Activated CD4-positive, alpha-beta T cell treated with anti-CD3 and anti-CD28 coated beads, Interleukin-2, amount 10 ng/mL, durations not matched to agents 24 days and 14 days (primary cell): ENCODE data around the gene PLPPR5. TPM values are rescaled to one million over a fixed set of nuclear protein-coding genes. Genes with fewer than 3 reads are reported as not detected.
A peak's percentile ranks its signal among the peaks of the same experiment; 100 is the strongest.
"Not testable (repeated sequence)": the region's sequence is repeated elsewhere in the genome, so short reads cannot be mapped to it uniquely, and the experiment has no call there.

ENCODE experiments used
- DNase-seq: peaks from one replicate; pipeline ENCODE4 v3.0.0; 2022
- H3K27ac Mint-ChIP-seq: one replicate; pipeline ENCODE4 v1.8.0; 2022; ENCODE audit warnings: mild to moderate bottlenecking, mixed read lengths
- H3K27me3 Mint-ChIP-seq: one replicate; pipeline ENCODE4 v1.8.0; 2022; ENCODE audit warnings: mixed read lengths
- H3K36me3 Mint-ChIP-seq: one replicate; pipeline ENCODE4 v1.8.0; 2022; ENCODE audit warnings: low read depth, mild to moderate bottlenecking, mixed read lengths
- H3K4me1 Mint-ChIP-seq: one replicate; pipeline ENCODE4 v1.8.0; 2021; ENCODE audit warnings: mixed read lengths
- H3K4me3 Mint-ChIP-seq: one replicate; pipeline ENCODE4 v1.8.0; 2022; ENCODE audit warnings: mild to moderate bottlenecking, moderate library complexity, mixed read lengths
- H3K9me3 Mint-ChIP-seq: one replicate; pipeline ENCODE4 v1.8.0; 2021; ENCODE audit warnings: mixed read lengths
- intact Hi-C: fragments of 100-400 bp; cut with micrococcal nuclease; formaldehyde crosslinking; loops from one replicate; pipeline ENCODE4 v1.15.1; 2023
- total RNA-seq: library from RNA; stranded (reverse); gene quantifications from 2 replicates; pipeline ENCODE4 v1.2.3, GENCODE V29; 2022

PLPPR5 gene
- total RNA-seq, 1 donor from 2014 or later: not detected

DNA sequence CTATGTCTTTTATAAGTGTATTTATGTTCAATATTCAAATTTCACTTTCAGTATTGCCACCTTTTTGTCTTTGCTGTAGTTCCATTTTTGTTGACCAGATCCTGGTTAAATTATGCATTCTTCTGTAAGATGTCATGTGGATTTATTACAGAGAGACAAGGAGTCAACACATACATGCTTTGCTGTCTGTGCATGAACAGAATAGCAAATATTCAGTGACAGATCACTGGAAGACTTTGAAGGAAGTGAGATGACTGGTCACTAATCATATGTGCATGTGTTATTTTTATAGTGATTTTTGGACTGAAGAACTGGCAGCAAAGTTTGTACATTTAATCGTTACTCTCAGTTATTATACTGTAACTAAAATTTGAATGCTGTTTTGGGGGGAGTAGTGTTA is 117.2 kb downstream of the PLPPR5 start:
- H3K9me3 Mint-ChIP-seq: no peaks in the 10 kb centered on the region
- DNase-seq: no peak
- H3K4me1 Mint-ChIP-seq: no peaks in the 10 kb centered on the region
- H3K36me3 Mint-ChIP-seq: no peaks in the 10 kb centered on the region
- no peaks in the 10 kb centered on the region for H3K27me3 Mint-ChIP-seq
- H3K27ac Mint-ChIP-seq: no peak overlapping the region
- no peak overlapping the region for H3K4me3 Mint-ChIP-seq
- intact Hi-C loops: no loop called here

DNA sequence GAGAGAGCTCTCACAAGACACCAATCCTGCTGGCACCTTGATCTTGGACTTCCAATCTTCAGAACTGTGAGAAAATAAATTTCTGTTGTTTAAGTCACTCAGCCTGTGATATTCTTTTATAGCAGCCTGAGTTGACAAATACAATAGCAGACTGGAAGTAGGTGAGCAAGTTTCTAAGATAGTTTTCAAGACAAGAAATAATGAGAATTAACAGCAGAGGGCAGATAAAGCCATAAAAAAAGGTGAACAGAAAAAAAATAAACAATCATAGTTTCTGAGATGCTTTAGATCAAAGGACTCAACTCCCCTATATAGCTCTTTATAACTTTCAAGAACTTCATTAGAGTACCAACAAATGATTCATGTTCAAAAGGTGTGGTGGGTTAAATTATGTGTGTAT is 119.8 kb downstream of the PLPPR5 start:
- H3K27ac Mint-ChIP-seq: no peak overlapping the region

GRCh38 chr1:98881901-98882300 is 122.8 kb downstream of the PLPPR5 start:
- intact Hi-C loops: no loop called here
- Mint-ChIP-seq H3K4me1 (no peaks in the 10 kb centered on the region), H3K9me3 (peaks cover 23% of the 10 kb centered on the region), H3K27ac (no peak overlapping the region), H3K27me3 (peaks cover 2% of the 10 kb centered on the region), H3K36me3 (no peaks in the 10 kb centered on the region), H3K4me3 (no peak overlapping the region)
- no peak for DNase-seq

More for the DNA sequence above, 119.8 kb downstream of the PLPPR5 start:
- Mint-ChIP-seq H3K9me3 (peaks cover 6% of the 10 kb centered on the region), H3K27me3 (peaks cover 2% of the 10 kb centered on the region), H3K4me3 (no peak overlapping the region), H3K4me1 (no peaks in the 10 kb centered on the region), H3K36me3 (no peaks in the 10 kb centered on the region)
- intact Hi-C loops: no loop called here
- DNase-seq: no peak

DNA sequence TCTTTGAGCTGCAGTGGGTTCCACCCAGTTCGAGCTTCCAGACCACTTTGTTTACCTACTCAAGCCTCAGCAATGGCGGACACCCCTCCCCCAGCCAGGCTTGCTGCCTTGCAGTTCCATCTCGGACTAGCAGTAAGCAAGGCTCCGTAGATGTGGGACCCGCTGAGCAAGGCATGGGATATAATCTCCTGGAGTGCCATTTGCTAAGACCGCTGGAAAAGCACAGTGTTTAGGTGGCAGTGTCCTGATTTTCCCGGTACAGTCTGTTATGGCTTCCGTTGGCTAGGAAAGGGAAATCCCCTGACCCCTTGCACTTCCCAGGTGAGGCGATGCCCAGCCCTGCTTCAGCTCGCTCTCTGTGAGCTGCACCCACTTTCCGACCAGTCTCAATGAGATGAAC is 123.4 kb downstream of the PLPPR5 start:
- H3K36me3 Mint-ChIP-seq, H3K27ac Mint-ChIP-seq, intact Hi-C loops, H3K4me1 Mint-ChIP-seq, H3K27me3 Mint-ChIP-seq, DNase-seq, H3K4me3 Mint-ChIP-seq: not testable (repeated sequence)
- H3K9me3 Mint-ChIP-seq: peaks cover 26% of the 10 kb centered on the region

DNA sequence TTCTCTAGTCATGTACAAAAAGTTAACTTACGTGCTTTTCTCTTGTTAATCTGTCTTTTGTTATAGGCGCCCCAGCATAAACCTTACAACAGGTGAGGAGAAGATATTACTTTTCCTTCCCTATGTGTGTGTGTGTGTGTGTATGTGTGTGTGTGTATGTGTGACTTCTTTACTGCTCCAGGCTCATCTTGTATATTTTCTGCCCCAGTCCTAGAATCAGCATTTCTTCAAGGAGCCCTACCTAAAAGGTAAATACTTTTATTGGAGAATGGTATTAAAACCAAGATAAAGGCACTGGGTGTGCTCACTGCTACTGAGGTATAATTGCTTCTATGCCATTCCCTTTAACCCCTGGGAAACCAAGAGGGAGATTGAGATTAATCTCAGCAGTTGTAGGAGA is 129.8 kb downstream of the PLPPR5 start:
- H3K4me3 Mint-ChIP-seq: no peak overlapping the region
- no peak for DNase-seq
- peaks cover 15% of the 10 kb centered on the region for H3K36me3 Mint-ChIP-seq
- H3K9me3 Mint-ChIP-seq: peaks cover 43% of the 10 kb centered on the region
- peaks cover 21% of the 10 kb centered on the region for H3K4me1 Mint-ChIP-seq
- H3K27ac Mint-ChIP-seq: no peak overlapping the region
- intact Hi-C loops: no loop called here
- H3K27me3 Mint-ChIP-seq: peaks cover under 1% of the 10 kb centered on the region

- H3K27ac Mint-ChIP-seq: peak overlapping the region; percentile 92
Observed at GRCh38 chr1:98870959-98871903, 133.4 kb downstream of the PLPPR5 start.

GRCh38 chr1:98865796-98866195 is 138.9 kb downstream of the PLPPR5 start:
- no peak for DNase-seq
- H3K27ac Mint-ChIP-seq: no peak overlapping the region
- H3K36me3 Mint-ChIP-seq: peaks cover 5% of the 10 kb centered on the region
- peaks cover 6% of the 10 kb centered on the region for H3K4me1 Mint-ChIP-seq
- no peaks in the 10 kb centered on the region for H3K27me3 Mint-ChIP-seq
- intact Hi-C loops: no loop called here
- H3K4me3 Mint-ChIP-seq: no peak overlapping the region
- H3K9me3 Mint-ChIP-seq: peaks cover 23% of the 10 kb centered on the region

More at GRCh38 chr1:98870959-98871903, 133.4 kb downstream of the PLPPR5 start:
- DNase-seq: peak; percentile 88
- Mint-ChIP-seq H3K4me1 (peaks cover 23% of the 10 kb centered on the region), H3K36me3 (peaks cover 19% of the 10 kb centered on the region), H3K4me3 (peak overlapping the region; percentile 72), H3K9me3 (peaks cover 35% of the 10 kb centered on the region), H3K27me3 (no peaks in the 10 kb centered on the region)
- intact Hi-C loops: loop anchor here (1.0 to 2.0 kb wide), 3 partner anchors 58 to 120 kb away; no protein-coding TSS in a partner anchor

DNA sequence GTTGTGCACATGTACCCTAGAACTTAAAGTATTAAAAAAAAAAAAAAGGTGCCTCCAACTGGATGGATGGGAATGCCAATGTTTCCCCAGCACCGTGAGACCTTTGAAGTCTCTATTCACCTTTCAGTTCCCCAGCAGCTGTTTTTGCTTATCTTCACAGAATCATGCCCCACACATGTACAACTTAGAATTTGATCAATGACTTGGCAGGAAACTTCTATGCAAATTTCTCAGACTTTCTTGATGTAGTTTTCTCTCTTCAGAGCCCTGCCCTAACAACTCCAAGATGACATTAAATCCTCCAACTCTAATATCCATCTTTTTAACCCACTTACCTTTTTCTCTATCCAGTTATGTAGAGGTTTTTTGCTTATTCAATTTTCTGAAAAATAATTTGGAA is 144.3 kb downstream of the PLPPR5 start:
- no peak overlapping the region for H3K27ac Mint-ChIP-seq
- peaks cover 2% of the 10 kb centered on the region for H3K4me1 Mint-ChIP-seq
- H3K27me3 Mint-ChIP-seq: no peaks in the 10 kb centered on the region

GRCh38 chr1:98854137-98854536 is 150.5 kb downstream of the PLPPR5 start:
- H3K4me3 Mint-ChIP-seq: no peak overlapping the region
- no peaks in the 10 kb centered on the region for H3K27me3 Mint-ChIP-seq
- H3K27ac Mint-ChIP-seq: no peak overlapping the region
- peaks cover 7% of the 10 kb centered on the region for H3K4me1 Mint-ChIP-seq
- DNase-seq: no peak
- no peaks in the 10 kb centered on the region for H3K36me3 Mint-ChIP-seq
- peaks cover 13% of the 10 kb centered on the region for H3K9me3 Mint-ChIP-seq
- intact Hi-C loops: no loop called here

More for the DNA sequence above, 144.3 kb downstream of the PLPPR5 start:
- intact Hi-C loops: no loop called here
- Mint-ChIP-seq H3K9me3 (peaks cover 7% of the 10 kb centered on the region), H3K4me3 (no peak overlapping the region), H3K36me3 (peaks cover 1% of the 10 kb centered on the region)
- DNase-seq: no peak

GRCh38 chr1:98849969-98850636 is 154.6 kb downstream of the PLPPR5 start:
- Mint-ChIP-seq H3K9me3 (peaks cover 20% of the 10 kb centered on the region), H3K27me3 (no peaks in the 10 kb centered on the region), H3K36me3 (no peaks in the 10 kb centered on the region), H3K4me1 (peaks cover 7% of the 10 kb centered on the region), H3K27ac (no peak overlapping the region), H3K4me3 (no peak overlapping the region)
- DNase-seq: no peak
- intact Hi-C loops: no loop called here

DNA sequence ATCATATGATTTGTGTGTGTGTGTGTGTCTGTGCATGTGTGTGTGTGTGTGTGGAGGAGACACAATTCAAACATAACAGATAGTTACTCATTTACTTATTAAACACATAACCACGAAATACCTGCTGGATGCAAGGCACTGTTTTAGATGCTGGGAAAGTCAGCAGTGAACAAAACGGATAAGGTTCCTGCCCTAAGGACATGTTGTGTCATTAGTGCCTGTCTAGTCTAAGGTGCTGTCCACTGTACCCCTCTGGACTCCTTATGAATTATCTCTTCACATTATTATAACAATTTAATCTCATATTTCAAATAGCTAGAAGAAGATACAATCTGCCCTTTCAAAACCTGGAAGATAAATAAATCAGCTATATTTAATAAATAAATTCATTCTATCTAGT is 162.4 kb downstream of the PLPPR5 start:
- H3K36me3 Mint-ChIP-seq: no peaks in the 10 kb centered on the region
- H3K9me3 Mint-ChIP-seq: peaks cover 12% of the 10 kb centered on the region
- no peak for DNase-seq
- H3K27me3 Mint-ChIP-seq: no peaks in the 10 kb centered on the region
- no peaks in the 10 kb centered on the region for H3K4me1 Mint-ChIP-seq
- intact Hi-C loops: no loop called here
- no peak overlapping the region for H3K27ac Mint-ChIP-seq
- no peak overlapping the region for H3K4me3 Mint-ChIP-seq
